IPS-18a (cell line): ENCODE measurements around the gene KARS1.

Experiments
- H3K27ac ChIP-seq: one replicate; pipeline ENCODE4 v1.5.1; 2013; ENCODE audit warnings: low read length
- H3K27me3 ChIP-seq: one replicate; pipeline ENCODE4 v1.6.1; 2013; ENCODE audit warnings: mild to moderate bottlenecking, low read length; ENCODE audit not compliant: control insufficient read depth, insufficient read depth
- H3K36me3 ChIP-seq: one replicate; pipeline ENCODE4 v1.6.1; 2013; ENCODE audit warnings: low read depth, low read length; ENCODE audit not compliant: control insufficient read depth
- H3K4me1 ChIP-seq: one replicate; pipeline ENCODE4 v1.6.1; 2013; ENCODE audit warnings: low read depth, low read length; ENCODE audit not compliant: control insufficient read depth
- H3K4me3 ChIP-seq: one replicate; pipeline ENCODE4 v1.5.1; 2013; ENCODE audit warnings: low read length
- H3K9ac ChIP-seq: one replicate; pipeline ENCODE4 v1.6.1; 2013; ENCODE audit warnings: mild to moderate bottlenecking, low read length, moderate library complexity
- H3K9me3 ChIP-seq: one replicate; pipeline ENCODE4 v1.6.1; 2013; ENCODE audit warnings: low read depth, low read length; ENCODE audit not compliant: control insufficient read depth

The KARS1 gene

DNA sequence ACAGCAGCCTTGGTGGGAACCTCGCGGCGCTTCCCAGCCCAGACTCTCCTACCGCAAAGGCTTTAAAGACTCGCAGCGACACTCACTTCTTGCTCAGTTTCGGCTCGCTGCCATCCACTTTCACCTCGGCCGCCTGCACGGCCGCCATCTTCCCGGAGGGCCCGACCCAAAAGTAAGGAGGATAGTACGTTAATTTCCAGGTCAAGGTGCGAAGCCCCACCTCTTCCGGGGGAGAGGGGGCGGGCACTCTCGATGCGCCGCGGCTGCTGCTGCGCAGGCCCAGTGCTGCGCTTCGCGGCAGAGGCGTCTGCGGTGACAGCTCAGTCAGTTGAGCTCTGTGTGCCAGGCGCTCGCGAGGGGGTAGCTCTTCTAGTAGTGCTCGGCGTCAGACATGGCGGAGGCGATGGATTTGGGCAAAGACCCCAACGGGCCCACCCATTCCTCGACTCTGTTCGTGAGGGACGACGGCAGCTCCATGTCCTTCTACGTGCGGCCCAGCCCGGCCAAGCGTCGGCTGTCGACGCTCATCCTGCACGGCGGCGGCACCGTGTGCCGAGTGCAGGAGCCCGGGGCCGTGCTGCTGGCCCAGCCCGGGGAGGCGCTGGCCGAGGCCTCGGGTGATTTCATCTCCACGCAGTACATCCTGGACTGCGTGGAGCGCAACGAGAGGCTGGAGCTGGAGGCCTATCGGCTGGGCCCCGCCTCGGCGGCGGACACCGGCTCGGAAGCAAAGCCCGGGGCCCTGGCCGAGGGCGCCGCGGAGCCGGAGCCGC lies at the start of gene KARS1, which contains the start of gene TERF2IP:
Gene KARS1 (minus strand): TSS at position 174 of the 773 bp plus-strand sequence. CDS start 26 bp downstream, at position 148.
Gene TERF2IP (plus strand): TSS at position 282 of the 773 bp plus-strand sequence. CDS start 110 bp downstream, at position 392.
- Histone ChIP-seq H3K4me1 (peaks cover 4% of the 10 kb centered on the region), H3K27me3 (no peaks in the 10 kb centered on the region), H3K9ac (peak within 1 kb of the TSS; percentile 91), H3K9me3 (no peaks in the 10 kb centered on the region), H3K4me3 (peak within 1 kb of the TSS; percentile 97), H3K36me3 (peaks cover 27% of the 10 kb centered on the region), H3K27ac (peak within 1 kb of the TSS; percentile 86)

GRCh38 chr16:75695708-75696107 lies 48.2 kb upstream of the KARS1 start:
- Histone ChIP-seq H3K36me3 (no peaks in the 10 kb centered on the region), H3K4me3 (no peak overlapping the region), H3K4me1 (no peaks in the 10 kb centered on the region), H3K9me3 (no peaks in the 10 kb centered on the region), H3K9ac (no peak overlapping the region), H3K27ac (no peak overlapping the region), H3K27me3 (no peaks in the 10 kb centered on the region)

GRCh38 chr16:75687361-75687760 lies 39.9 kb upstream of the KARS1 start:
- Histone ChIP-seq H3K27ac (no peak overlapping the region), H3K9me3 (peaks cover 16% of the 10 kb centered on the region), H3K27me3 (no peaks in the 10 kb centered on the region), H3K9ac (no peak overlapping the region), H3K4me3 (no peak overlapping the region), H3K36me3 (no peaks in the 10 kb centered on the region), H3K4me1 (no peaks in the 10 kb centered on the region)

- no peaks in the 10 kb centered on the region for H3K27me3 ChIP-seq
- no peak overlapping the region for H3K4me3 ChIP-seq
- no peaks in the 10 kb centered on the region for H3K4me1 ChIP-seq
- no peak overlapping the region for H3K27ac ChIP-seq
- H3K9me3 ChIP-seq, result peaks cover 13% of the 10 kb centered on the region
- H3K36me3 ChIP-seq, result no peaks in the 10 kb centered on the region
- no peak overlapping the region for H3K9ac ChIP-seq
These were observed 34.8 kb upstream of the KARS1 start for GRCh38 chr16:75682308-75682707.

DNA sequence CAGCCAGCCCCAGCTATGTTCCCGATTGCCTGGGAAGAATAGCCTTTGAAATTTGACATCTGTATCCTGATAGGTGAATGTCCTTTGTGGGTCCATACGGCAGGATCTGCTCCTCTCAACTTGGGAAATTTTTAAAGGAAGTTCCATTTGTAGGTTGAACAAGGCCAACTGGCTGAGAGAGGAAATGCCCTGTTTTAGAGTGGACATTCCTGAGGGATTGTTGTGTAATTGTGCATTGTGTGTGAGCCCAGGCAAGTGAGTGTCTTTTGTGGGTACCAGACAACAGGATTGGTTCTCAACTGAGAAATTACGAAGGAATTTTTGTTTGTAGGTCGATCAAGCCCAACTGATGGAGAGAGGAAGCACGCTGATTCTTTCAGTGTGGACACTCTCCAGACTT lies 31.9 kb upstream of the KARS1 start:
- Histone ChIP-seq H3K4me1 (no peaks in the 10 kb centered on the region), H3K27me3 (no peaks in the 10 kb centered on the region), H3K4me3 (no peak overlapping the region), H3K9ac (no peak overlapping the region), H3K9me3 (peaks cover 8% of the 10 kb centered on the region), H3K27ac (no peak overlapping the region), H3K36me3 (no peaks in the 10 kb centered on the region)

DNA sequence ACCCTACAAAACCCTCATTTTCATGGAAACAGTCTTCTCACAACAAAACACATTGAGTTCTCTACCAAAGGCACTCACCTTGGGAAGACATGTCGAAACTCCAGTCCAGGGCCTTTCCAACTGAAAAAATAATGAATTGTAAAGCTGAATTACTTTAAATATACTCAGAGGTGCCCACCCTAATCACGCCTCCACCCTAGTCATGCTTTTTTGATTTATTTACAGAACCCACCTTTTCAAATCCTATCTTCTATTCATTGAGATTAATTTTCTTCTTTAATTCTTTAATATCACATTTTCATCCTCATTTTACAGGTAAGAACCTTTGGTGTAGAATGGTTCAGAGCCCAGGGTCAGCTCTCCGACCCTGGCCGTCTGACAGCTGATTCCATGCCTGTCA lies 29.4 kb upstream of the KARS1 start, which contains the start of gene CPHXL2:
Gene CPHXL2 (minus strand): TSS at position 101 of the 400 bp plus-strand sequence. CDS start 10 bp downstream, at position 91.
- Histone ChIP-seq H3K4me1 (no peaks in the 10 kb centered on the region), H3K36me3 (no peaks in the 10 kb centered on the region), H3K27ac (no peak within 1 kb of the TSS), H3K9me3 (no peaks in the 10 kb centered on the region), H3K4me3 (no peak within 1 kb of the TSS), H3K27me3 (no peaks in the 10 kb centered on the region), H3K9ac (no peak within 1 kb of the TSS)

DNA sequence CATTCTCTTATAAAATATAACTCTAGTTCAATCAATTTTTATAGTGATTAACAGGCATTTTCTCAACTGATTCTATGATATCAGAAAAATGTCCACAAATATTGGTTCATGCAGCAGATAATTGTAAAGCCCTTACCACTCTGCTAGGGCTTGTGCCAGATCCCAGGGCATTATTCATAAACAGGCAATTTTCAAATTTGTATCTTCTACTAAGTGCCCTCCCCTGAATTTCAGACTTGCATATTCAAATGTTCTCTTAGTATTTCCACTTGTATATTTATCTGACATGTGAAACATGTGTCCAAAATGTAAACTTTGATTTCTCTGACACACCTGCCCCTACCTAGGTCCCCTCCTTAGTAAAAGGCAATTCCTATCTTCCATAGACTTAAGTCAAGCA lies 20.0 kb upstream of the KARS1 start:
- Histone ChIP-seq H3K36me3 (no peaks in the 10 kb centered on the region), H3K9ac (no peak overlapping the region), H3K4me1 (no peaks in the 10 kb centered on the region), H3K27ac (no peak overlapping the region), H3K4me3 (no peak overlapping the region), H3K9me3 (no peaks in the 10 kb centered on the region), H3K27me3 (no peaks in the 10 kb centered on the region)

- Histone ChIP-seq H3K27me3 (no peaks in the 10 kb centered on the region), H3K4me1 (no peaks in the 10 kb centered on the region), H3K27ac (no peak overlapping the region), H3K9ac (no peak overlapping the region), H3K4me3 (no peak overlapping the region), H3K9me3 (no peaks in the 10 kb centered on the region), H3K36me3 (peaks cover 24% of the 10 kb centered on the region)
These were observed 13.3 kb upstream of the KARS1 start for GRCh38 chr16:75660726-75661302.

GRCh38 chr16:75660321-75660720 lies 12.9 kb upstream of the KARS1 start:
- Histone ChIP-seq H3K4me1 (no peaks in the 10 kb centered on the region), H3K36me3 (peaks cover 29% of the 10 kb centered on the region), H3K27ac (no peak overlapping the region), H3K9ac (no peak overlapping the region), H3K27me3 (no peaks in the 10 kb centered on the region), H3K4me3 (no peak overlapping the region), H3K9me3 (no peaks in the 10 kb centered on the region)

DNA sequence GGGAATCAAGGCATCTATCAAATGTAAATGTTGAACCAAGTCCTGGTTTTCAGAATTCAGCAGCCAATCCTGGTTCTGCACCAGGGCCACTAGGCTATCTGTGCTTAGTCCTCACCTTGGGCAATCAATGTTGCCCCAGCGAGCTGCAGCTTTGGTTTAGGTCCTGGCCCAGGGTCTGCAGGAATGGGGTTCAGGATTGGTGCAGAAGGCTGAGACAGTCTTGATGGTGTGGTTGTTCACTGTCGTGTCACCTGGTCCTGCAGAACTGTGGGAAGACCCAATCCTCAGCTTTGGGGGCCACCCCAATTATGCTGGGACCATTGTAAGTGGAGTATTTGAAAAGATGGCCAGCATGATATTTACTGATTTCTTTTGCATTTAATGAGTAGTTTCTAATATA lies 10.7 kb upstream of the KARS1 start:
- H3K4me3 ChIP-seq, result no peak overlapping the region
- no peaks in the 10 kb centered on the region for H3K9me3 ChIP-seq
- H3K27me3 ChIP-seq, result no peaks in the 10 kb centered on the region
- H3K27ac ChIP-seq, result no peak overlapping the region
- H3K36me3 ChIP-seq, result peaks cover 37% of the 10 kb centered on the region
- H3K4me1 ChIP-seq, result no peaks in the 10 kb centered on the region
- H3K9ac ChIP-seq, result no peak overlapping the region

- H3K9me3 ChIP-seq, result no peaks in the 10 kb centered on the region
- no peak overlapping the region for H3K4me3 ChIP-seq
- no peak overlapping the region for H3K9ac ChIP-seq
- H3K27ac ChIP-seq, result no peak overlapping the region
- no peaks in the 10 kb centered on the region for H3K27me3 ChIP-seq
- peaks cover 4% of the 10 kb centered on the region for H3K4me1 ChIP-seq
- H3K36me3 ChIP-seq, result peaks cover 37% of the 10 kb centered on the region
These were observed 6.5 kb upstream of the KARS1 start for GRCh38 chr16:75653922-75654321.
